Inflammatory macrophage treated with lipopolysaccharide for 1 hour (primary cell): ENCODE data around the gene ZNF638.
A peak's percentile ranks its signal among the peaks of the same experiment; 100 is the strongest.

ENCODE experiments used
- DNase-seq, 2 donors: peaks; one replicate each; pipeline ENCODE4 v3.0.0-alpha.2; 2020 to 2022

ZNF638 gene

GRCh38 chr2:71457923-71458322 is 126.3 kb downstream of the ZNF638 start:
- DNase-seq = no peak

- DNase-seq = no peak
Observed at GRCh38 chr2:71458413-71459083, 127.0 kb downstream of the ZNF638 start.

GRCh38 chr2:71459084-71459431 is 127.5 kb downstream of the ZNF638 start:
- no peak for DNase-seq

GRCh38 chr2:71460056-71460455 is 128.5 kb downstream of the ZNF638 start:
- DNase-seq = no peak

- DNase-seq = peak in 1 of 2 donors; percentile 87
Observed at GRCh38 chr2:71460595-71461303, 129.2 kb downstream of the ZNF638 start.

- no peak for DNase-seq
Observed at GRCh38 chr2:71461304-71461671, 129.7 kb downstream of the ZNF638 start.

- DNase-seq = no peak
Observed at GRCh38 chr2:71462056-71462605, 130.5 kb downstream of the ZNF638 start.

GRCh38 chr2:71462641-71463341 is 131.2 kb downstream of the ZNF638 start:
- no peak for DNase-seq

GRCh38 chr2:71463342-71463654 is 131.7 kb downstream of the ZNF638 start:
- no peak for DNase-seq

- DNase-seq = no peak
Observed at GRCh38 chr2:71464389-71464788, 132.8 kb downstream of the ZNF638 start.

- peak in 1 of 2 donors; percentile 16 for DNase-seq
Observed at GRCh38 chr2:71465356-71465755, 133.8 kb downstream of the ZNF638 start.

GRCh38 chr2:71465961-71466300 is 134.3 kb downstream of the ZNF638 start:
- DNase-seq = no peak

- peak in 1 of 2 donors; percentile 22 for DNase-seq
Observed at GRCh38 chr2:71466301-71467179, 135.0 kb downstream of the ZNF638 start.

GRCh38 chr2:71467180-71467815 is 135.7 kb downstream of the ZNF638 start:
- no peak for DNase-seq

GRCh38 chr2:71468279-71469015 is 136.9 kb downstream of the ZNF638 start:
- DNase-seq = no peak

GRCh38 chr2:71469403-71470398 is 138.1 kb downstream of the ZNF638 start:
- no peak for DNase-seq

- no peak for DNase-seq
Observed at GRCh38 chr2:71471276-71471675, 139.7 kb downstream of the ZNF638 start.

GRCh38 chr2:71472019-71472418 is 140.4 kb downstream of the ZNF638 start:
- no peak for DNase-seq

GRCh38 chr2:71473346-71474031 is 141.9 kb downstream of the ZNF638 start:
- DNase-seq = no peak
